ENCODE data around the gene CACNA1C. TPM values are rescaled to one million over a fixed set of nuclear protein-coding genes. Genes with fewer than 3 reads are reported as not detected.

Gene CACNA1C
- total RNA-seq, 3 donors from 2014 or later: 2.6 to 11.8 (median 9.5) TPM

DNA sequence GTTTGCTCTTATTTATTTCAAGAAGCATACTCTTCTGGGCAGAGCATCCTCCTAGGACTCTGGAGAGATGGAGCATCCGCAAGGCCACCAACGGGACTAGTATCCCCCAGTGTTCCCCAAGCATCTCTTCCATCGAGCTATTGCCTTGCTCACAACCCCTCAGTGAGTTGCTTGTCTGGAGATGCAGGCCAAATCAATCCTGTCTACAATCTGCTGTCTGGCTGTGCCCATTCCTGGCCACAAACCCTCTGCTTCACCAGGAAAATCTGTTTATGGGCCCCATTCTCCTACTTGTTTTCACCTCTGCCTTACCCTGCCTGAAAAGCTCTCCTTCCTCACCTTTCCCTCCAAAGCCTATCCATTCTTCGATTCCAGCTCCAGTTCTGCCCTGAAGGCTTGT, 219.2 kb downstream of the CACNA1C start:
- Histone ChIP-seq H3K36me3 (no peaks in the 10 kb centered on the region), H3K4me1 (no peaks in the 10 kb centered on the region), H3K4me3 (no peak overlapping the region), H3K9me3 (no peaks in the 10 kb centered on the region), H3K27me3 (no peaks in the 10 kb centered on the region), H3K27ac (no peak overlapping the region)
- intact Hi-C loops (cut with DNase I; ENCODE audit: low total_unique reads): no loop called here
- no peak for DNase-seq (ENCODE audit: low spot score in 2 of 2)
- no peak for TF ChIP-seq POLR2AphosphoS5 (IDR thresholded peaks at IDR 0.05)
- TF ChIP-seq POLR2A (IDR thresholded peaks at IDR 0.05): no peak
- TF ChIP-seq, protein P1, sequence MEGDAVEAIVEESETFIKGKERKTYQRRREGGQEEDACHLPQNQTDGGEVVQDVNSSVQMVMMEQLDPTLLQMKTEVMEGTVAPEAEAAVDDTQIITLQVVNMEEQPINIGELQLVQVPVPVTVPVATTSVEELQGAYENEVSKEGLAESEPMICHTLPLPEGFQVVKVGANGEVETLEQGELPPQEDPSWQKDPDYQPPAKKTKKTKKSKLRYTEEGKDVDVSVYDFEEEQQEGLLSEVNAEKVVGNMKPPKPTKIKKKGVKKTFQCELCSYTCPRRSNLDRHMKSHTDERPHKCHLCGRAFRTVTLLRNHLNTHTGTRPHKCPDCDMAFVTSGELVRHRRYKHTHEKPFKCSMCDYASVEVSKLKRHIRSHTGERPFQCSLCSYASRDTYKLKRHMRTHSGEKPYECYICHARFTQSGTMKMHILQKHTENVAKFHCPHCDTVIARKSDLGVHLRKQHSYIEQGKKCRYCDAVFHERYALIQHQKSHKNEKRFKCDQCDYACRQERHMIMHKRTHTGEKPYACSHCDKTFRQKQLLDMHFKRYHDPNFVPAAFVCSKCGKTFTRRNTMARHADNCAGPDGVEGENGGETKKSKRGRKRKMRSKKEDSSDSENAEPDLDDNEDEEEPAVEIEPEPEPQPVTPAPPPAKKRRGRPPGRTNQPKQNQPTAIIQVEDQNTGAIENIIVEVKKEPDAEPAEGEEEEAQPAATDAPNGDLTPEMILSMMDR (IDR thresholded peaks at IDR 0.05): no peak

DNA sequence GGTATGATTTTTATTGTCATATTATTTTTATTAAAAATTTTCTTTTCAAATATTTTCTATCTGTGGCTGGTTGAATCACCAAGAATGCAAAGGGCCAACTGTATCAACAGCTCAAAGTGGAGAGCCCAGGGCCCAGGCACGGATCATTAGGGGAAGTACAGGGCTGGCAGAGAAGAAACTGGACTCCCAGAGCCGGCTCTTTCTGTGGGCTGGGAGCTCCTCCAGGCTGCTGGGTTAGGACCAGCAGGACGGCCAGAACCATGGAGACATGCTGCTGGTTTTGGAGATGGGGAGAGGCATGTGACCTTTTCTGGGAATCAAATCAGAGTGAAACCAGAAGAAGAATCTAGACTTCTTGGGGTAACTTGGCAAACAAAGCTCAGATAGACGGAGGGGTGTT, 220.5 kb downstream of the CACNA1C start:
- H3K27ac ChIP-seq: peak overlapping the region in 1 of 2 donors; percentile 32
- H3K9me3 ChIP-seq: no peaks in the 10 kb centered on the region
- H3K4me1 ChIP-seq: no peaks in the 10 kb centered on the region
- DNase-seq (ENCODE audit: low spot score in 2 of 2): no peak
- intact Hi-C loops (cut with DNase I; ENCODE audit: low total_unique reads): no loop called here
- TF ChIP-seq, protein P1 (IDR thresholded peaks at IDR 0.05): no peak
- TF ChIP-seq POLR2AphosphoS5 (IDR thresholded peaks at IDR 0.05): no peak
- TF ChIP-seq POLR2A (IDR thresholded peaks at IDR 0.05): no peak
- H3K27me3 ChIP-seq: no peaks in the 10 kb centered on the region
- H3K4me3 ChIP-seq: no peak overlapping the region
- no peaks in the 10 kb centered on the region for H3K36me3 ChIP-seq

- intact Hi-C loops (cut with DNase I; ENCODE audit: low total_unique reads): no loop called here
- no peaks in the 10 kb centered on the region for H3K9me3 ChIP-seq
- no peaks in the 10 kb centered on the region for H3K4me1 ChIP-seq
- no peak for DNase-seq (ENCODE audit: low spot score in 2 of 2)
- TF ChIP-seq POLR2A (IDR thresholded peaks at IDR 0.05) (no peak), POLR2AphosphoS5 (IDR thresholded peaks at IDR 0.05) (no peak)
- TF ChIP-seq, protein P1 (IDR thresholded peaks at IDR 0.05): no peak
- no peaks in the 10 kb centered on the region for H3K27me3 ChIP-seq
- H3K36me3 ChIP-seq: no peaks in the 10 kb centered on the region
- peak overlapping the region in 1 of 2 donors; percentile 32 for H3K27ac ChIP-seq
- H3K4me3 ChIP-seq: no peak overlapping the region
These were observed 221.0 kb downstream of the CACNA1C start for GRCh38 chr12:2273751-2274150.

DNA sequence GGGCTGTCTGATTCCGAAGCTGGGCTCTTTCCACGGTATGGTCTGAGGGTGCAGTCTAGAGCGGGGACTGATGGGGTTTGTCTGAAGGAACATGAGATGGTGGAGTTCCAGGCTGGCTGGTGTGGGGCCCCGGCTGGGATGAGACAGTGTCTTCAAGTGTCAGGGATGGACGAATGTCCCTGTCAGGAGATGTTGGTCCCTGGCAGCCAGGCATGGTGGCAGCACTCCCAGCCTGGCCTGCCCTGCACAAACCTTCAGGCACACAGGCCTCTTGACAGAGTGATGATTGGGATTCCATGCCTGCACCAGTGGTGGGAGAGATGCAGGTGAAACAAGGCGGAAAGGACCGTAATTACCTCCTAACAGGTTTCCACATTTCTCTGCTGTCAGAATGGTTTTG, 221.9 kb downstream of the CACNA1C start:
- intact Hi-C loops (cut with DNase I; ENCODE audit: low total_unique reads): no loop called here

DNA sequence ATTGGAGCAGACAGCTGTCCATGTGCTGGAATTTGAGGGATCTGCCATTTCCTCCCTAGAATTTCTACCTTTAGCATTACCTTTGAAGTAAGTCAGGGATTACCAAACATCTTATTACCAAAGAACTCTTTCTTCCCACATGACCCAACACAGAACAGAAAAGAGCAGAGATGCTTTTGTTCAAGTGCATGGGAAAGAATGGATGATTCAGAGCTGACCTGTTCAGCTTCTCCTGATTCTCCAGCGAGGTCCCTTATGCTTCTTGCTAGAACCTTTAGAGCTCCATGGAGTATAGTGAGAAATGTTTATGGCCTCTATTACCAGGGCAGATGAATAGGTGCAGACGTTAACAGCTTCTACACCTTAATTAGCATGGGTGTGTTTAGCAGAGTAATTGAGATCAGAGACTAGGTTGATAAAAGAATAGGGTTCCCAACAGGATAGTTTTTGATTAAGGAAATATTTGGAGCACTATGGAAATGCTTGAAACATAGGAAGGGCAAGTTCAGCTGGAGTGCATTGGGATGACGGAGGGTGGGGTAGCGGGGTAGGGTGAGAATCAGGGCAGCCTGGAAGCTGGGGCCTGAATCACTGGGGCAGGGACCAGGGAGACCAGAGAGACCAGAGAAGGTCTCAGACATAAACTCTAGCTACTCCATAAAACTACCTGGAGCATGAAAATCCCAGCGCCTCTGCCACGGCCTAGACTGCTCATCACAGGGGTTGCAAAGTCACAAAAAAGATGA, 223.7 kb downstream of the CACNA1C start:
- no peaks in the 10 kb centered on the region for H3K9me3 ChIP-seq
- intact Hi-C loops (cut with DNase I; ENCODE audit: low total_unique reads): no loop called here
- no peak overlapping the region for H3K27ac ChIP-seq
- H3K27me3 ChIP-seq: no peaks in the 10 kb centered on the region
- no peak for TF ChIP-seq POLR2A (IDR thresholded peaks at IDR 0.05)
- TF ChIP-seq, protein P1 (IDR thresholded peaks at IDR 0.05): no peak
- no peak for TF ChIP-seq POLR2AphosphoS5 (IDR thresholded peaks at IDR 0.05)
- H3K36me3 ChIP-seq: no peaks in the 10 kb centered on the region
- no peak for DNase-seq (ENCODE audit: low spot score in 2 of 2)
- no peaks in the 10 kb centered on the region for H3K4me1 ChIP-seq
- H3K4me3 ChIP-seq: no peak overlapping the region

More for the DNA sequence above, 221.9 kb downstream of the CACNA1C start:
- Histone ChIP-seq H3K4me3 (no peak overlapping the region), H3K36me3 (no peaks in the 10 kb centered on the region), H3K27me3 (no peaks in the 10 kb centered on the region), H3K4me1 (no peaks in the 10 kb centered on the region), H3K9me3 (no peaks in the 10 kb centered on the region), H3K27ac (no peak overlapping the region)
- TF ChIP-seq POLR2AphosphoS5 (IDR thresholded peaks at IDR 0.05) (no peak), POLR2A (IDR thresholded peaks at IDR 0.05) (no peak)
- TF ChIP-seq, protein P1 (IDR thresholded peaks at IDR 0.05): no peak
- DNase-seq (ENCODE audit: low spot score in 2 of 2): no peak
